ENCODE measurements around the gene PLEKHO2. TPM values are rescaled to one million over a fixed set of nuclear protein-coding genes. Genes with fewer than 3 reads are reported as not detected.
A peak's percentile ranks its signal among the peaks of the same experiment; 100 is the strongest.

Gene PLEKHO2
- total RNA-seq, 6 donors from 2014 or later: 21.9 to 83.0 (median 51.3) TPM

DNA sequence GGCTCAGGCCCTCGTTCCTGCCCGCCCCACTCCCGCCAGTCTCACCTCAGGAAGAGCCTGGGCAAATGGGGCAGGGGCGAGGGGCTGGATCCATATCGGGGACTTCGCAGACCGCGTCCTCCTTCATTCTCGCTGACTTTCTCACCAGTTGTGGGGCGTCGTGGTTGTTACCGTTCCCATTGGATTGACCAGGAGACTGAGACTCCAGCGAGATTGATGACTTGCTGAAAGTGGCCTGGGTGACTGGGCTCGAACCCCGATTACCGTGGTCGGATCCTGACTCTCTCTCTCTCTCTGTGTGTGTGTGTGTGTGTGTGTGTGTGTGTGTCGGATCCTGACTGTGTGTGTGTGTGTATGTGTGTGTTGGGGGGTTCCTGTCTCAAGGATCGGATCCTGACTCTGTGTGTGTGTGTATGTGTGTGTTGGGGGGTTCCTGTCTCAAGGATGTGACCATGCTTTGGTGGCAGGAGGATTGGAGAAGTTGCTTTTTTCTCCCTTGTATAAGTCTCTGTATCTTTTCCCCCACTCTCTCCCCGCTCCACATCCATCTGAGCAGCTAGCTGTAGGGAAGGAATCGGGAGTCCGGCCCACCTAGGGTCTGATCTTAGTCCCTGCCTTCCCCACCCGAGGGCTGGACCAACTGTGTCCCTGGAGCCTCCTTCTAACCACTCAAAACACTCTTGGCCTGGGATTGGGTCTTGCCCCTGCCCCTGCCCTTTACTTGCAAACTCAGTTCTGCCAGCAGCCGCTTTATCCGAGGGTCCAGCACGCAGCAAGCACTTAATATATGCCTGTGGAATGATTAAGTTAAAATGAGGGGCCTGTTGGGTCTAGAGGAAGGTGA, 603 bp downstream of the PLEKHO2 start:
- peaks cover 42 to 61% (median 55%) of the 10 kb centered on the region in 4 donors for H3K4me1 ChIP-seq
- no peak for DNase-seq

DNA sequence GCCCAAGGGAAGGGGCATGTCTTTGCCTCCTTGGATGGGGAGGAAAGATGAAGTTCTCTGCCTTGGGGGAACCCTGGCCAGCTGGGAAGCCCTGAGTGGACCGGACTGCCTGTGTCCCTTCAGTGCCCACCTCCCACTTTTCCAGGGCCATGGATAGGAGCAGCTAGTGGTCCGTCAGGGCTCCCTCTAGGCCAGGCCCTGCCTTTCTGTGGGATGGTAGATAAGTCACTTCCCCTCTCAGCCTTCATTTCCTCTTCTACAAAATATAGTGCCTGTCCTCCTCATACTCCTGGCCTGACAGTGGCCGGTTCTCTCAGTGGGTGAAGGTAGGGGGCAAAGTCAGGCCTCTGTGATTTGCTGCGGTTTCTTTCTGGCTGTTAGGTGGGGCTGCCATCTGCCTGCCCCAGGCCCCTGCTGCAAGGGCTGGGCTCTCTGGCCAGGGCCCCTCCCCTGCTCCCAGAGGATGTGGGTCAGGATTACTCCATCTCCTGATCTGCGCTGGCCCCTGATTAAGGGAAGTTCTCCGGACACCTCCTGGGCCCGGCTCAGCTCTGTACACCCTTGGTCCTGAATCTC, 1.4 kb downstream of the PLEKHO2 start:
- Histone ChIP-seq H3K27me3 (no peaks in the 10 kb centered on the region), H3K9me3 (no peaks in the 10 kb centered on the region), H3K4me1 (peaks cover 44 to 61% (median 56%) of the 10 kb centered on the region in 4 donors), H3K27ac (peak overlapping the region; percentile 93 to 99 (median 96)), H3K4me3 (peak overlapping the region; percentile 61 to 99 (median 93)), H3K36me3 (peaks cover 0 to 12% (median 2%) of the 10 kb centered on the region in 4 donors)
- ATAC-seq (ENCODE audit: low FRiP score in 2 of 2): peak; percentile 44 to 62
- WGBS, 2 donors: 14 to 18% methylated on average over 5 to 7 of the region's 7 CpGs
- TF ChIP-seq POLR2A (IDR thresholded peaks at IDR 0.05): peak in 2 of 4 donors; percentile 39 to 70
- TF ChIP-seq, protein P1, sequence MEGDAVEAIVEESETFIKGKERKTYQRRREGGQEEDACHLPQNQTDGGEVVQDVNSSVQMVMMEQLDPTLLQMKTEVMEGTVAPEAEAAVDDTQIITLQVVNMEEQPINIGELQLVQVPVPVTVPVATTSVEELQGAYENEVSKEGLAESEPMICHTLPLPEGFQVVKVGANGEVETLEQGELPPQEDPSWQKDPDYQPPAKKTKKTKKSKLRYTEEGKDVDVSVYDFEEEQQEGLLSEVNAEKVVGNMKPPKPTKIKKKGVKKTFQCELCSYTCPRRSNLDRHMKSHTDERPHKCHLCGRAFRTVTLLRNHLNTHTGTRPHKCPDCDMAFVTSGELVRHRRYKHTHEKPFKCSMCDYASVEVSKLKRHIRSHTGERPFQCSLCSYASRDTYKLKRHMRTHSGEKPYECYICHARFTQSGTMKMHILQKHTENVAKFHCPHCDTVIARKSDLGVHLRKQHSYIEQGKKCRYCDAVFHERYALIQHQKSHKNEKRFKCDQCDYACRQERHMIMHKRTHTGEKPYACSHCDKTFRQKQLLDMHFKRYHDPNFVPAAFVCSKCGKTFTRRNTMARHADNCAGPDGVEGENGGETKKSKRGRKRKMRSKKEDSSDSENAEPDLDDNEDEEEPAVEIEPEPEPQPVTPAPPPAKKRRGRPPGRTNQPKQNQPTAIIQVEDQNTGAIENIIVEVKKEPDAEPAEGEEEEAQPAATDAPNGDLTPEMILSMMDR (IDR thresholded peaks at IDR 0.05): no peak
- TF ChIP-seq EP300 (IDR thresholded peaks at IDR 0.05): no peak
- TF ChIP-seq POLR2AphosphoS5 (IDR thresholded peaks at IDR 0.05): peak; percentile 55 to 61
- DNase-seq: peak in 1 of 2 donors; percentile 77

More for the DNA sequence above, 603 bp downstream of the PLEKHO2 start:
- TF ChIP-seq EP300 (IDR thresholded peaks at IDR 0.05) (no peak), POLR2A (IDR thresholded peaks at IDR 0.05) (peak in 1 of 4 donors; percentile 13), POLR2AphosphoS5 (IDR thresholded peaks at IDR 0.05) (no peak)
- TF ChIP-seq, protein P1 (IDR thresholded peaks at IDR 0.05): no peak
- peak in 1 of 2 donors; percentile 20 for ATAC-seq (ENCODE audit: low FRiP score in 2 of 2)
- WGBS, 2 donors: 4 to 21% methylated on average over 7 to 26 of the region's 26 CpGs
- Histone ChIP-seq H3K36me3 (peaks cover 0 to 7% (median 2%) of the 10 kb centered on the region in 4 donors), H3K4me3 (peak overlapping the region; percentile 61 to 99 (median 93)), H3K27ac (peak overlapping the region; percentile 93 to 99 (median 96)), H3K27me3 (no peaks in the 10 kb centered on the region), H3K9me3 (no peaks in the 10 kb centered on the region)

DNA sequence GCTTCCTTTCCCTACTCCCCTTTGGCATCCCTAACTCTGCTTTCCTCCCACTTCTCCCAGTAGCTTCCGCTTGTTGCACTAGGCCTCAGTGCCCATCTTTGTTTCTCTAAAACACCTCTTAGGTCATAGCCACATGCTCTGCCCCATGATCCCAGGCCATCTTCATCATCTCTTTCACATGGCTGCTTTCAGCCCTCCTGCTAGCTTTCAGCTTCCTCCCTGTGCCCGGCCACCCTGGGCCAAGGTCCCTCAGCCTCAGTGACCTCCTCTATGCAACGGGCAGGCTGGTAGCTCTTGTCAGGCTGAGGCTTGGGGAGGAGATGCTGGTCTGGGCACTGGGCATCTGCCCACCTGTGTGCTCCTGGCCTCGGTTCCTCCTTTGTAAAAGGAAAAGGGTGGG, 2.3 kb downstream of the PLEKHO2 start:
- Histone ChIP-seq H3K27me3 (no peaks in the 10 kb centered on the region), H3K27ac (peak overlapping the region; percentile 93 to 99 (median 96)), H3K36me3 (peaks cover 0 to 21% (median 5%) of the 10 kb centered on the region in 4 donors), H3K9me3 (no peaks in the 10 kb centered on the region), H3K4me3 (peak overlapping the region; percentile 44 to 99 (median 77)), H3K4me1 (peaks cover 53 to 68% (median 58%) of the 10 kb centered on the region in 4 donors)
- TF ChIP-seq EP300 (IDR thresholded peaks at IDR 0.05) (no peak), POLR2A (IDR thresholded peaks at IDR 0.05) (no peak), POLR2AphosphoS5 (IDR thresholded peaks at IDR 0.05) (no peak)
- TF ChIP-seq, protein P1 (IDR thresholded peaks at IDR 0.05): no peak
- DNase-seq (no peak), ATAC-seq (ENCODE audit: low FRiP score in 2 of 2) (no peak)
- 54 to 58% methylated on average over 4 of the region's 4 CpGs for WGBS, 2 donors

DNA sequence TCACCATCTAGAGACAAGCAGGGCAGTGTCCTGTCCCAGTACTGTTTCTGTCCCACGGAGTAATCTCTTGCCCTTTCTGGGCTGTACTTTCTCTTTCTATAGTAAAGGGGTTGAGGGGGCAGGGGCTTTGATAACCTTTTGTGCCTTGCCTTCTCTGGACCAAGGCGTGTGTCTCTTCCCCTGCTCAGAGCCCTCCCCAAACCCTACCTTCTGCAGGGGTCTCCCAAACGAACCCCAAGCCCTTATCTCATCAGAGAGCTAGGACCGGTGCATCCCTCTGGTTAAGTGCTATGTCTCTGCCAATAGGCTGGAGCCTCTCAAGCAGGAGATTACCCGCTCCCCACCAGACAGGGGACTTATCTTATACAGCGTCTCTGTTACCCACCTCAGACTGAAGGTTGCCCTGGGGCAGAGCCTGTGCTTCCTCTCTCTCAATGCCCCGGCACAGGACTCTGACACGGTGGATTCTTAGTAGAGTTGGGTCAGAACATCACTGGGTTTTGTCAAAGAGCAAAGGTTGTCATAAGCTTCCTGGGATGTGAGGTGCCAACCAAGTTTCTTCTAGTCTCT, 2.9 kb downstream of the PLEKHO2 start:
- 28 to 33% methylated on average over 6 to 8 of the region's 8 CpGs for WGBS, 2 donors
- Histone ChIP-seq H3K27ac (peak overlapping the region; percentile 93 to 99 (median 96)), H3K4me3 (peak overlapping the region; percentile 44 to 99 (median 77)), H3K4me1 (peaks cover 53 to 71% (median 61%) of the 10 kb centered on the region in 4 donors), H3K27me3 (no peaks in the 10 kb centered on the region), H3K36me3 (peaks cover 4 to 28% (median 12%) of the 10 kb centered on the region in 4 donors), H3K9me3 (no peaks in the 10 kb centered on the region)
- TF ChIP-seq EP300 (IDR thresholded peaks at IDR 0.05): no peak
- TF ChIP-seq POLR2AphosphoS5 (IDR thresholded peaks at IDR 0.05): no peak
- TF ChIP-seq, protein P1 (IDR thresholded peaks at IDR 0.05): no peak
- TF ChIP-seq POLR2A (IDR thresholded peaks at IDR 0.05): no peak
- ATAC-seq (ENCODE audit: low FRiP score in 2 of 2): no peak
- no peak for DNase-seq
